Measurements from ENCODE around the gene CCDC192.

The CCDC192 gene

DNA sequence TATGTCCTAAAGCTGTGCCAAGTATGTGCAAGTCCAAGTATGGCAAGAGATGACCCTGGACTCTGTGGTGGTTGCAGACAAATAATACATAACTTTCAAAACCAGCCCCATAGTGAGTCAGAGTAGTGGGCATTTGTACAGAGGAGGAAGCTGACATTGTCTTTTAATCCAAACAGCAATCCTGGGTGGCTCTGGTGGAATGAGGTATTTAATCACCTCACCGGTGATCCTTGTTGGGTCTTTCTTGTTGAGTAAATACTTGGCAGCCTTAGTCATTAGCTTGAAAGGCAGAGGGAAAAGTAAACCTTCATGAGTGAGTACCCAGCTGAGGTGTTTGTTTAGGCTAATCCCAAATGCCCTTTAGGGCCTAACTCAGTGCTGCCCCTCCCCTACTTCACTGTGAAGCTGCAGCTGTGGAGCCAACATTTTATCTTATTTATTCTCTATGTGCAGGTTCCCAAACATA is 231.6 kb downstream of the CCDC192 start:
- Histone ChIP-seq H3K9me3 (ENCODE audit: control insufficient read depth, low read length) (no peaks in the 10 kb centered on the region), H3K4me3 (ENCODE audit: insufficient read depth in 1 of 2, low read depth in 1 of 2, low read length in 2 of 2) (no peak overlapping the region), H3K9ac (ENCODE audit: low read length) (no peak overlapping the region), H4K91ac (ENCODE audit: low read length) (no peak overlapping the region), H3K18ac (ENCODE audit: low read depth in 1 of 2, low read length in 2 of 2) (no peak overlapping the region), H3K4ac (ENCODE audit: low read depth in 1 of 2, low read length in 2 of 2) (no peak overlapping the region), H2AFZ (ENCODE audit: low read depth, low read length) (no peak overlapping the region), H2BK15ac (ENCODE audit: low read depth, poor library complexity, severe bottlenecking) (no peak overlapping the region), H4K8ac (ENCODE audit: low read length) (no peak overlapping the region), H3K27ac (ENCODE audit: low read length, poor library complexity, severe bottlenecking) (peak overlapping the region; percentile 64), H3K27me3 (ENCODE audit: control insufficient read depth in 1 of 2, insufficient read depth in 1 of 2, low read length in 2 of 2) (no peaks in the 10 kb centered on the region), H3K79me1 (replicated peaks; ENCODE audit: low read length, poor library complexity, severe bottlenecking) (no peaks in the 10 kb centered on the region), H2BK12ac (ENCODE audit: low read length in 2 of 2) (no peak overlapping the region), H2BK5ac (ENCODE audit: low read depth, low read length, poor library complexity, severe bottlenecking) (no peak overlapping the region), H3K23ac (ENCODE audit: low read length in 2 of 2) (no peak overlapping the region), H2AK5ac (ENCODE audit: low read length, severe bottlenecking) (no peak overlapping the region), H3K36me3 (ENCODE audit: control insufficient read depth in 1 of 2, insufficient read depth in 2 of 2, low read depth in 1 of 2, low read length in 2 of 2) (no peaks in the 10 kb centered on the region), H3K4me2 (ENCODE audit: low read length, poor library complexity, severe bottlenecking) (no peak overlapping the region), H3K4me1 (ENCODE audit: control insufficient read depth, insufficient read depth, low read depth, low read length) (no peaks in the 10 kb centered on the region), H2BK120ac (ENCODE audit: low read depth, low read length) (no peak overlapping the region), H3K14ac (ENCODE audit: low read length in 2 of 2) (no peak overlapping the region)
- WGBS, result 0% methylated on average over 1 of the region's 1 CpG
- peak; percentile 26 for DNase-seq

DNA sequence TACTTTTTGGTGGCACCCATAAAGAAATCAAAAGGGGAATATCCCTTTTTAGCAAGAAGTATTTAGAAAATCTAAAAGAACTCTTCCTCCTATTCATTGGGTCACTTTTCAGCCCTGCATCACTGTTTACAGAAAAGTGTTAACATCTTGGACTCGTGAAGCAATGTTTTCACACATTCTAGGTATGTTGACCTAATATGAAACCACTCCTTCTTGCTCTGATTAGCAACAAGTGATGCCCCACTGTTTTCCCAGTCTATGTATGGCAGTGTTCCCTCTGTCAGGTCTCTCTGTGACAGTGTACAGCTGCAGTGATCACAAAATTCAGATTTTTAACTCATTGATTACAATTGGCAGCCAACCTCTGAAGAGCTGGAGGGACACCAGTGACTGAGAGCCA is 232.2 kb downstream of the CCDC192 start:
- Histone ChIP-seq H3K9me3 (ENCODE audit: control insufficient read depth, low read length) (no peaks in the 10 kb centered on the region), H2BK5ac (ENCODE audit: low read depth, low read length, poor library complexity, severe bottlenecking) (no peak overlapping the region), H3K18ac (ENCODE audit: low read depth in 1 of 2, low read length in 2 of 2) (no peak overlapping the region), H4K8ac (ENCODE audit: low read length) (no peak overlapping the region), H3K4ac (ENCODE audit: low read depth in 1 of 2, low read length in 2 of 2) (no peak overlapping the region), H3K79me1 (replicated peaks; ENCODE audit: low read length, poor library complexity, severe bottlenecking) (no peaks in the 10 kb centered on the region), H3K4me2 (ENCODE audit: low read length, poor library complexity, severe bottlenecking) (no peak overlapping the region), H3K23ac (ENCODE audit: low read length in 2 of 2) (no peak overlapping the region), H2AK5ac (ENCODE audit: low read length, severe bottlenecking) (peak overlapping the region; percentile 52), H2BK15ac (ENCODE audit: low read depth, poor library complexity, severe bottlenecking) (no peak overlapping the region), H3K4me1 (ENCODE audit: control insufficient read depth, insufficient read depth, low read depth, low read length) (no peaks in the 10 kb centered on the region), H3K4me3 (ENCODE audit: insufficient read depth in 1 of 2, low read depth in 1 of 2, low read length in 2 of 2) (no peak overlapping the region), H3K9ac (ENCODE audit: low read length) (no peak overlapping the region), H2BK120ac (ENCODE audit: low read depth, low read length) (no peak overlapping the region), H2AFZ (ENCODE audit: low read depth, low read length) (no peak overlapping the region), H3K27me3 (ENCODE audit: control insufficient read depth in 1 of 2, insufficient read depth in 1 of 2, low read length in 2 of 2) (no peaks in the 10 kb centered on the region), H4K91ac (ENCODE audit: low read length) (no peak overlapping the region), H3K36me3 (ENCODE audit: control insufficient read depth in 1 of 2, insufficient read depth in 2 of 2, low read depth in 1 of 2, low read length in 2 of 2) (no peaks in the 10 kb centered on the region), H2BK12ac (ENCODE audit: low read length in 2 of 2) (no peak overlapping the region), H3K14ac (ENCODE audit: low read length in 2 of 2) (no peak overlapping the region), H3K27ac (ENCODE audit: low read length, poor library complexity, severe bottlenecking) (peak overlapping the region; percentile 64)
- 83% methylated on average over 1 of the region's 1 CpG for WGBS
- DNase-seq, result no peak

DNA sequence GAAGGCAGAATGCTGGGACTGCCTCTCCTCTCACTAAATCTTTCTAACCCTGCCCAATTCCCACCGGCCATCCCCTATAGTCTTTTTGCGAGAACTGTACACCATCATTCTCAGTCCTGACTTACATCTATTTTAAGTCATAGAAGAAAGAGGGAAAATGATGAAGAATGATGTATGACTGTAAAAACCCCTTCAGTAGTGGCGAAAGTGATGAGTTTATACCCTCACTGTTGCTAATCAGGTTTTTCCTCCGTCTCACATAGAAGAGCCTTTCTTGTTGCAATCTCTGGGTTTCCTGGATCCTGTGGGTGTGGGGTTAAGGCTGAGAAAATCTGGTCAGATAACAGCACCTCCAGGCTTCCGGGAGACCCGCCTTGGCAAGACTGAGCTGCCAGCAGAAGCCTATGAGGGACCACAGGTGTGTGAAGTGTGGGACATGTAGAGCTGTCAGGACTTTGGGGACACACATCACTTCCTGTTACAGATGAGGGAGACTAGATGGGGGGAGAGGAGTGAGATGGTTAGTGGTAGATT is 233.3 kb downstream of the CCDC192 start:
- Histone ChIP-seq H3K4me3 (ENCODE audit: insufficient read depth in 1 of 2, low read depth in 1 of 2, low read length in 2 of 2) (no peak overlapping the region), H3K27me3 (ENCODE audit: control insufficient read depth in 1 of 2, insufficient read depth in 1 of 2, low read length in 2 of 2) (no peaks in the 10 kb centered on the region), H3K23ac (ENCODE audit: low read length in 2 of 2) (no peak overlapping the region), H4K91ac (ENCODE audit: low read length) (no peak overlapping the region), H2AK5ac (ENCODE audit: low read length, severe bottlenecking) (no peak overlapping the region), H3K14ac (ENCODE audit: low read length in 2 of 2) (no peak overlapping the region), H2BK15ac (ENCODE audit: low read depth, poor library complexity, severe bottlenecking) (no peak overlapping the region), H3K36me3 (ENCODE audit: control insufficient read depth in 1 of 2, insufficient read depth in 2 of 2, low read depth in 1 of 2, low read length in 2 of 2) (peaks cover 0 to 3% of the 10 kb centered on the region in 2 experiments), H2BK12ac (ENCODE audit: low read length in 2 of 2) (no peak overlapping the region), H3K79me1 (replicated peaks; ENCODE audit: low read length, poor library complexity, severe bottlenecking) (no peaks in the 10 kb centered on the region), H2BK120ac (ENCODE audit: low read depth, low read length) (no peak overlapping the region), H3K27ac (ENCODE audit: low read length, poor library complexity, severe bottlenecking) (no peak overlapping the region), H4K8ac (ENCODE audit: low read length) (no peak overlapping the region), H3K4ac (ENCODE audit: low read depth in 1 of 2, low read length in 2 of 2) (no peak overlapping the region), H3K4me1 (ENCODE audit: control insufficient read depth, insufficient read depth, low read depth, low read length) (no peaks in the 10 kb centered on the region), H3K4me2 (ENCODE audit: low read length, poor library complexity, severe bottlenecking) (no peak overlapping the region), H2AFZ (ENCODE audit: low read depth, low read length) (no peak overlapping the region), H3K18ac (ENCODE audit: low read depth in 1 of 2, low read length in 2 of 2) (no peak overlapping the region), H3K9ac (ENCODE audit: low read length) (no peak overlapping the region), H2BK5ac (ENCODE audit: low read depth, low read length, poor library complexity, severe bottlenecking) (no peak overlapping the region), H3K9me3 (ENCODE audit: control insufficient read depth, low read length) (no peaks in the 10 kb centered on the region)
- no peak for DNase-seq
- whole genome bisulfite sequencing, result 93% methylated on average over 4 of the region's 6 CpGs

DNA sequence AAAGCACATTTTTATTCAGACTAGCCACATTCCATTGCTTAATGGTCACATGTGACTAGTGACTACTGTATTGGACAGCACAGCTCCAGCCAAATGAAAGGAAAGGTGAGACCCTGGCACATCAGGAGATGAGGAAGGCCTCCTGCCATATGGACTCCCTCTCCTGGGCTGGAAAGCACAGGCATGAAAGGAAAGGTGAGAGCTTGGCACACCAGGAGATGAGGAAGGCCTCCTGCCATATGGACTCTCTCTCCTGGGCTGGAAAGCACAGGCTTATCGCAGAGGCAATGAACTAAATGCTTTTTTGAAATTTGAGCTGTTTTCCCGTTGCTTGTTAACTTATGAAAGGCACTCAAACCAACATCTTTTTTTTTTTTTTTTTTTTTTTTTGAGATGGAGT is 235.6 kb downstream of the CCDC192 start:
- H3K4me1 ChIP-seq (ENCODE audit: control insufficient read depth, insufficient read depth, low read depth, low read length), result peaks cover 2% of the 10 kb centered on the region
- H2BK5ac ChIP-seq (ENCODE audit: low read depth, low read length, poor library complexity, severe bottlenecking), result no peak overlapping the region
- H3K4ac ChIP-seq (ENCODE audit: low read depth in 1 of 2, low read length in 2 of 2), result no peak overlapping the region
- no peak overlapping the region for H2BK15ac ChIP-seq (ENCODE audit: low read depth, poor library complexity, severe bottlenecking)
- no peak overlapping the region for H3K4me3 ChIP-seq (ENCODE audit: insufficient read depth in 1 of 2, low read depth in 1 of 2, low read length in 2 of 2)
- H2AFZ ChIP-seq (ENCODE audit: low read depth, low read length), result no peak overlapping the region
- no peak overlapping the region for H2AK5ac ChIP-seq (ENCODE audit: low read length, severe bottlenecking)
- H3K27ac ChIP-seq (ENCODE audit: low read length, poor library complexity, severe bottlenecking), result no peak overlapping the region
- no peaks in the 10 kb centered on the region for H3K79me1 ChIP-seq (replicated peaks; ENCODE audit: low read length, poor library complexity, severe bottlenecking)
- H3K27me3 ChIP-seq (ENCODE audit: control insufficient read depth in 1 of 2, insufficient read depth in 1 of 2, low read length in 2 of 2), result no peaks in the 10 kb centered on the region
- H3K9ac ChIP-seq (ENCODE audit: low read length), result no peak overlapping the region
- no peak overlapping the region for H3K23ac ChIP-seq (ENCODE audit: low read length in 2 of 2)
- H3K9me3 ChIP-seq (ENCODE audit: control insufficient read depth, low read length), result no peaks in the 10 kb centered on the region
- 94% methylated on average over 2 of the region's 2 CpGs for WGBS
- H4K91ac ChIP-seq (ENCODE audit: low read length), result no peak overlapping the region
- DNase-seq, result no peak
- H4K8ac ChIP-seq (ENCODE audit: low read length), result no peak overlapping the region
- H3K4me2 ChIP-seq (ENCODE audit: low read length, poor library complexity, severe bottlenecking), result no peak overlapping the region
- H3K36me3 ChIP-seq (ENCODE audit: control insufficient read depth in 1 of 2, insufficient read depth in 2 of 2, low read depth in 1 of 2, low read length in 2 of 2), result peaks cover 0 to 3% of the 10 kb centered on the region in 2 experiments
- H3K14ac ChIP-seq (ENCODE audit: low read length in 2 of 2), result no peak overlapping the region
- no peak overlapping the region for H2BK12ac ChIP-seq (ENCODE audit: low read length in 2 of 2)
- no peak overlapping the region for H3K18ac ChIP-seq (ENCODE audit: low read depth in 1 of 2, low read length in 2 of 2)
- H2BK120ac ChIP-seq (ENCODE audit: low read depth, low read length), result no peak overlapping the region

Measured in mesenchymal stem cell (in vitro differentiated cells and primary cell).